Motor neuron (in vitro differentiated cells): ENCODE results near the gene YIPF3. TPM values are rescaled to one million over a fixed set of nuclear protein-coding genes. Genes with fewer than 3 reads are reported as not detected.
A peak's percentile ranks its signal among the peaks of the same experiment; 100 is the strongest.
"Not testable (repeated sequence)": the region's sequence is repeated elsewhere in the genome, so short reads cannot be mapped to it uniquely, and the experiment has no call there.

Source experiments
- ATAC-seq, 8 experiments: fragments of 200-7000 bp; cut with Tn5 transposase; replicated peaks in 6 of 8; 2 replicates each; pipeline ENCODE4 v1.8.0; 2021; ENCODE audit warnings: mild to moderate bottlenecking in 8 of 8, moderate library complexity in 8 of 8
- H3K27ac ChIP-seq, 2 donors: fragments of 250-450 bp; sonication (Bioruptor Pico); 2 replicates each; pipeline ENCODE4 v1.9.0; 2021; ENCODE audit warnings: antibody characterized with exemption in 2 of 2, mild to moderate bottlenecking in 2 of 2, moderate library complexity in 1 of 2
- H3K4me1 ChIP-seq, 2 donors: fragments of 250-450 bp; sonication (Bioruptor Pico); replicated peaks in 1 of 2; 2 replicates each; pipeline ENCODE4 v1.6.1; 2021; ENCODE audit warnings: antibody characterized with exemption in 2 of 2, mild to moderate bottlenecking in 2 of 2, moderate library complexity in 1 of 2
- H3K4me3 ChIP-seq, 5 donors: fragments of 250-450 bp; sonication (Bioruptor Pico); 2 replicates each; pipeline ENCODE4 v1.9.0; 2021; ENCODE audit warnings: antibody characterized with exemption in 5 of 5, mild to moderate bottlenecking in 5 of 5, moderate library complexity in 4 of 5
- WGBS, 10 experiments: fragments of 450-650 bp; shearing (Covaris generic); methylation state at CpG; one replicate each; pipeline ENCODE4 v1.0.0; 2022; 5-methylcytosine and 5-hydroxymethylcytosine counted together
- in situ Hi-C, 9 experiments: fragments of 400-800 bp; cut with MboI; loops; one replicate each; pipeline ENCODE4 v1.15.0; 2021; ENCODE audit warnings: low sequenced_read_pairs in 9 of 9, low pct_unique_long_range_greater_than_20kb in 2 of 9; ENCODE audit not compliant: unreplicated experiment in 9 of 9
- total RNA-seq, 8 experiments: library from RNA; unstranded; fragments of 300-600 nt; gene quantifications; 2 replicates each; pipeline versions ENCODE4 v1.2.3 to v1.2.4, GENCODE V29; 2022

The YIPF3 gene
- total RNA-seq, 8 experiments from 2014 or later, result 59.3 to 142 (median 101) TPM

DNA sequence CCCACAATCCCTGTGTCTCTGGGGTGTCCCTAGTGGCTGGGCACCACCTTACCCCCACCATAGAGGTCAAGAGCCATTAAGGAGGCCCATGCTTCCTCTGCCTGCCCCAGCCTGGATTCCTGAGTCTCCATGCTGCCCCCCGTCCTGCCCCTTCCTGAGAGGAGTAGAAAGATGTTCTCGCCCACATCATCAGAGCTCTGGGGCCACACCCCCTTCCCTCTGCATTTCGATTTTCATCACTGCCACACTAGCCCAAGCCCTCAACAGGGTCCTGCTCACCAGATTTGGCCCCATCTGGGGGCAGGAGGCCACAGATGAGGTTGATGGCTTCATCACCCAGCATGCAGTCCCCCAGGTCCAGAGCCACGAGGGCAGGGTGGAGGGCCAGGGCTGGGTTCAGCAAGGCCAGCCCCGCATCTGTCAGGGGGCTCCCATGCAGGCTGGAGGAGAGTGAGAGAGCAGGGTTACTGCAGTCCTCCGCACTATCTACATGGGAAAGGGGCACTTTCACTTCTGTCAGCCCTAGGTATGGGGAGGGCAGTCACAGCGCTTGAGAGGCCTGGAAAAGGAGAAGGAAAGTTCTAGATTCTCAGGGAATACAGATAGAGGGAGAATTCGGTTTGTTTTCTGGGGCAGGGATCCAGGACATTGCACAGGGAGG lies 8.1 kb downstream of the YIPF3 start:
- no peak overlapping the region for H3K27ac ChIP-seq
- in situ Hi-C loops, result loop anchor here in 4 of 9 experiments (10.0 to 25.0 kb wide), 4 partner anchors 54 to 246 kb away; partner anchors contain the start of gene DLK2 (in 1 of the 4)
- peak overlapping the region in 3 of 5 donors; percentile 58 to 88 (median 67) for H3K4me3 ChIP-seq
- ATAC-seq, result no peak
- 40 to 70% (median 52%) methylated on average over 1 to 2 of the region's 8 CpGs; no CpG with 5 or more reads in 7 of the 10 experiments for WGBS, 10 experiments
- peaks cover 15 to 17% of the 10 kb centered on the region in 2 donors for H3K4me1 ChIP-seq

DNA sequence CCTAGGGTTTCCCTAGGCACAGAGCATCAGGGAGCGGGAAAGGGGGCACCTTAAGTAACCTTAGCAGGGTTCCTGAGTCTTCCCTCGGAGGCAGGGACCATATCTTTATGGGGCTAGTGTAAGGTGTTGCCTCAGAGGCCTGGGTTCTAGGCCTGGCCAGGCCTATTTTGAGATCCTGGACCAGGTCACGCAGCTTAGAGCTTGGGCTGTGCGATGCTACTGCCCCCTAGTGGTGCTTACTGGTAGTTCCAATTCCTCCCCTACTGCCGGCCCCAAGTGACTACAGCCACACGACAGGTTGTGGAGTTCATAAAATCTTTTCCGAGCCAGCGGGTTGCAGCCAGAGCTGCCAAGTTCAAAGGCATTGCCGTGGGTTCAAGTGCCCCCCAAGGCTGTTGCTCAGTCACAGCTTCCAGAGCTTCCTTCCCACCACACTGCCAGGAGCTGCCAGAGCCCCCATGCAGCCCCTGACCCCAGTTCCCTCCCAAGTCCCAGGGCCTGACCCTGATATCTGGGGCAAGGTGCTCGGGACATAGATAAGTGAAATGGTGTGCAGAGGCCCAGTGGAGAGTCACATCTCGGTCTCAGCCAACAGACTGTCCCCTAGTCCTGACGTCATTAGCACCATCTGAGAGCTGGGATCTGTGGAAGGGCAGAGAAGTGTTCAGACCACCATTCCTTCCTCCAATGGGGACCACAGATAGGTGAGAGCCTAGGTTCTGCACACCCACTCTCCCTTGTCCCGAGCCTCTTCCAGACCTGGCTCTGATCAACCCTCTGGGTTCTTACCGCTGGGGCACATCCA lies 9.9 kb downstream of the YIPF3 start:
- in situ Hi-C loops, result loop anchor here in 4 of 9 experiments (10.0 to 25.0 kb wide), 4 partner anchors 52 to 245 kb away; partner anchors contain the start of gene DLK2 (in 1 of the 4)
- peak; percentile 27 to 49 (median 35) for ATAC-seq

DNA sequence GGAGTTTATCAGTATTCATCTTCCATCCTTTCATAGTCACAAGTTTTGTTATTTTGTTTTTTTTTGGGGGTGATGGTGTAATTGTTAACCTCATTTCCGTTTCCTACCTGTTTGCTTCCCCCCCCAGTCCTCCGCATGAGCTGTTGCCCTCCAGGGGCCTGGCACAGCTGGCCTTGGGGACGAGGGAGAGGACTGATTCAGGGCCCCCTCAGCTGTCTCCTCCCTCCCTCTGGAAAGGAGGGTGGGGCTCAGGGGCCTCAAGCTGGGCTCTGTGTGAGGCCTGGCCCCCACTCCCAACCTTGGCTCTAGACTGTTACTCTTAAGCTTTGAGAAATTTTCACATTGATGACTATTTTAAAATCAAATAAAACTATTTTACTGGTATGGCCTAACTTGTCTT lies 10.6 kb downstream of the YIPF3 start:
- in situ Hi-C loops, result loop anchor here in 4 of 9 experiments (10.0 to 25.0 kb wide), 4 partner anchors 51 to 244 kb away; partner anchors contain the start of gene DLK2 (in 1 of the 4)
- ATAC-seq, result no peak
- Histone ChIP-seq H3K27ac (no peak overlapping the region), H3K4me1 (peaks cover 15 to 17% of the 10 kb centered on the region in 2 donors), H3K4me3 (no peak overlapping the region)
- 77 to 100% (median 86%) methylated on average over 1 to 3 of the region's 3 CpGs; no CpG with 5 or more reads in 4 of the 10 experiments for WGBS, 10 experiments

More for the DNA sequence above, 9.9 kb downstream of the YIPF3 start:
- Histone ChIP-seq H3K4me1 (peaks cover 15 to 17% of the 10 kb centered on the region in 2 donors), H3K27ac (no peak overlapping the region), H3K4me3 (peak overlapping the region in 1 of 5 donors; percentile 5)
- 0 to 80% (median 40%) methylated on average over 1 to 4 of the region's 14 CpGs; no CpG with 5 or more reads in 1 of the 10 experiments for WGBS, 10 experiments

- Histone ChIP-seq H3K4me3 (no peak overlapping the region), H3K27ac (no peak overlapping the region), H3K4me1 (peaks cover 13 to 17% of the 10 kb centered on the region in 2 donors)
- no peak for ATAC-seq
- in situ Hi-C loops, result loop anchor here in 4 of 9 experiments (10.0 to 25.0 kb wide), 4 partner anchors 51 to 243 kb away; partner anchors contain the start of gene DLK2 (in 1 of the 4)
- 38 to 100% (median 82%) methylated on average over 1 to 3 of the region's 6 CpGs; no CpG with 5 or more reads in 5 of the 10 experiments for WGBS, 10 experiments
Observed at GRCh38 chr6:43505718-43506117, 11.0 kb downstream of the YIPF3 start.

DNA sequence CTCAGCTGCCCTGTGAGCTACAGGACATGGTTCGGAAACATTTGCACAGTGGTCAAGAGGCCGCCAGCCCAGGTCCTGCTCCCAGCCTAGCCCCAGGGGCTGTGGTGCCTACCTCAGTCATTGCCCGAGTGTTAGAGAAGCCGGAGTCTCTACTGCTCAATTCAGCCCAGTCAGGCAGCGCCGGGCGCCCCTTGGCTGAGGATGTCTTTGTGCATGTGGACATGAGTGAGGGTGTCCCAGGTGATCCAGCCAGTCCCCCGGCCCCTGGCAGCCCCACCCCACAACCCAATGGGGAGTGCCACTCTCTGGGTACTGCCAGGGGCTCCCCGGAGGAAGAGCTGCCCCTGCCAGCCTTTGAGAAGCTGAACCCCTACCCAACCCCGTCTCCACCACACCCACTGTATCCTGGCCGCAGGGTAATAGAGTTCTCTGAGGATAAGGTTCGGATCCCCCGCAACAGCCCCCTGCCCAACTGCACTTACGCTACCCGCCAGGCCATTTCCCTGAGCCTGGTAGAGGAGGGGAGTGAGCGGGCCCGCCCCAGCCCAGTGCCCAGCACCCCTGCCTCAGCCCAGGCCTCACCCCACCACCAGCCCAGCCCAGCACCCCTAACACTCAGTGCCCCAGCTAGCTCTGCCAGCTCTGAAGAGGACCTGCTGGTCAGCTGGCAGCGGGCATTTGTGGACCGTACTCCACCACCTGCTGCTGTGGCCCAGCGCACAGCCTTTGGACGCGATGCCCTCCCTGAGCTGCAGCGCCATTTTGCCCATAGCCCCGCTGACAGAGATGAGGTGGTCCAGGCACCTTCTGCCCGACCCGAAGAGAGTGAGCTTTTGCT lies 11.8 kb downstream of the YIPF3 start:
- ATAC-seq, result no peak
- in situ Hi-C loops, result loop anchor here in 4 of 9 experiments (10.0 to 25.0 kb wide), 4 partner anchors 50 to 243 kb away; partner anchors contain the start of gene DLK2 (in 1 of the 4)
- Histone ChIP-seq H3K27ac (no peak overlapping the region), H3K4me3 (no peak overlapping the region), H3K4me1 (peaks cover 10 to 14% of the 10 kb centered on the region in 2 donors)
- 88 to 100% (median 96%) methylated on average over 1 to 8 of the region's 26 CpGs; no CpG with 5 or more reads in 5 of the 10 experiments for WGBS, 10 experiments

DNA sequence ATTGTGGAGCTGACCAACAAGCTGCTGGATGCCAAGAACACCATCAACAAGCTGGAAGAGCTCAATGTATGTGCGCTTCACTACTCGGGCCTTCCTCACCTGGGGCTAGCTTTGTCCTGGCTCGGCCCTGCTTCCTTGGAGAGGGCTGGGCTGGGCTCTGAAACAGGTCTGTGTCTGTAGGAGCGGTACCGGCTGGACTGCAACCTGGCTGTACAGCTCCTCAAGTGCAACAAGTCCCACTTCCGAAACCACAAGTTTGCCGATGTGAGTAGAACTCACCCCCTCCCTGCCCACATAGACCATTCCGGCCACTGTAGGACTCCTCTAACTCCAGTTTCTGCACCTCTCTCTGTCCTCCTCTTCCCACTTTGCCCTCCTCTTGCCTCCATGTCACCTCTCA lies 13.3 kb downstream of the YIPF3 start:
- in situ Hi-C loops, result loop anchor here in 4 of 9 experiments (10.0 to 25.0 kb wide), 4 partner anchors 49 to 241 kb away; partner anchors contain the start of gene DLK2 (in 1 of the 4)
- WGBS, 10 experiments, result 80 to 100% (median 98%) methylated on average over 1 to 4 of the region's 8 CpGs; no CpG with 5 or more reads in 4 of the 10 experiments

DNA sequence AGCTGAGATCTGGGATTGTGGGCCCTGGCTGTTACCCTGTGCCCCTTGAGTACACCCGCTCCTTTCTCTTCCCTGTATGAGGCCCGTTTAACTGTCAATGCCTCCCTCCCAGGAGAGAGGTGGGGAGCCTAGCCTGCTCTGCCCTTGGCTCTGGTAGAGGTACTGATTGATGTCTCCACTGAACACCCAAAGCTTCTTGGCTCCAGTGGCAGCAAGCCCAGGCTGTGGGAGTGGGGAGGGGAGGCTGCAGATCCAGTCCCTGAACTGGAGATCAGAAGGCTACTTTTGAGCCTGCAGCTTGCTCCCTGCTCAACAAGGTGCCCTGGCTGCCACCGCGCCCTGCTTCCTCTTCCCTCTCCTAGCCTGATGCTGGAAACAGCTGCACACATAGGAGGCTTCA lies 14.1 kb downstream of the YIPF3 start:
- H3K4me1 ChIP-seq, result peaks cover 0 to 7% of the 10 kb centered on the region in 2 donors
- in situ Hi-C loops, result loop anchor here in 4 of 9 experiments (10.0 to 25.0 kb wide), 4 partner anchors 48 to 240 kb away; partner anchors contain the start of gene DLK2 (in 1 of the 4)

More for the DNA sequence above, 13.3 kb downstream of the YIPF3 start:
- no peak for ATAC-seq
- Histone ChIP-seq H3K27ac (no peak overlapping the region), H3K4me3 (no peak overlapping the region), H3K4me1 (peaks cover 2 to 7% of the 10 kb centered on the region in 2 donors)

GRCh38 chr6:43500921-43501320 lies 15.8 kb downstream of the YIPF3 start:
- no peak for ATAC-seq
- in situ Hi-C loops, result loop anchor here in 4 of 9 experiments (10.0 to 25.0 kb wide), 4 partner anchors 46 to 239 kb away; partner anchors contain the start of gene DLK2 (in 1 of the 4)
- Histone ChIP-seq H3K4me1 (no peaks in the 10 kb centered on the region), H3K4me3 (no peak overlapping the region), H3K27ac (no peak overlapping the region)
- 80 to 100% (median 86%) methylated on average over 1 to 2 of the region's 3 CpGs; no CpG with 5 or more reads in 5 of the 10 experiments for WGBS, 10 experiments

More for the DNA sequence above, 14.1 kb downstream of the YIPF3 start:
- ATAC-seq, result no peak
- H3K27ac ChIP-seq, result no peak overlapping the region
- no peak overlapping the region for H3K4me3 ChIP-seq
- WGBS, 10 experiments, result 40 to 70% methylated on average over 1 to 2 of the region's 4 CpGs; no CpG with 5 or more reads in 8 of the 10 experiments

DNA sequence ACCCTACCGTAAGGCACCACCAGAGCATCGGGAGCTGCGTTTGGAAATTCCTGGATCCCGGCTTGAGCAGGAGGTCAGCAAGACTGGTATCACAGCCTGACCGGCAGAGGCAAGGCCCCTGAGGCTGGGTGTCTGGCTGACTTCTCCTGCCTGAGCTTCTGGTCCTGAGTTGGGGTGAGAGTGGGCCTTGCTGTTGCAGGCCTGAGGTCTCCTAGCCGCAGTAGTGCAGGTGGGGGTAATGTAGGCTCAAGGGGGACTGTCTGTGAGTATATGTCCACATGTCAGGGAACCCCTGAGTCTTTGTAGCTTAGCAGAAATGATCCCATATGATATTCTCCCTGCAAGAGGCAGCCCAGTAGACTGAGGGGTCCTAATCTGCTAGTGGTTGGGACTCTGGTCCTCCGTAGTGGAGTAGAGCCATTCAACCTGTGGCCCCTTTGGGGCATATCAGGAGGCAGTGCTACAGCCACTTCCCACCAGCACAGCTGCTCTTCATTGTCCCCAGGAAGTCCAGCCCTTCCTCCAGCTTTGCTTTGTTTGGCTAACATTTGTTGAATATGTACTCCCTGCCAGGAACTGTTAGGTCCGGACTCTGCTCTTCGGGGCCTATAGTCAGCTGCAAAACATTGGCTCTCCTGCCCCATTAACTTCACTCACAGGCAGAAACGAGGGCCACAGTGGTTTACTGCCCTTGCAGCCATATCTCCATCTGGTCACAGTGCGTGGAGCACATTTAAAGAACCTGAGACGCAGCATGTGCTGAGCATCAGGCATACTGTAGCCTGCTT lies 17.5 kb downstream of the YIPF3 start:
- in situ Hi-C loops, result no loop called here
- Histone ChIP-seq H3K4me1 (no peaks in the 10 kb centered on the region), H3K4me3 (no peak overlapping the region), H3K27ac (no peak overlapping the region)
- 77 to 100% (median 88%) methylated on average over 1 to 7 of the region's 12 CpGs; no CpG with 5 or more reads in 3 of the 10 experiments for WGBS, 10 experiments
- ATAC-seq, result no peak

DNA sequence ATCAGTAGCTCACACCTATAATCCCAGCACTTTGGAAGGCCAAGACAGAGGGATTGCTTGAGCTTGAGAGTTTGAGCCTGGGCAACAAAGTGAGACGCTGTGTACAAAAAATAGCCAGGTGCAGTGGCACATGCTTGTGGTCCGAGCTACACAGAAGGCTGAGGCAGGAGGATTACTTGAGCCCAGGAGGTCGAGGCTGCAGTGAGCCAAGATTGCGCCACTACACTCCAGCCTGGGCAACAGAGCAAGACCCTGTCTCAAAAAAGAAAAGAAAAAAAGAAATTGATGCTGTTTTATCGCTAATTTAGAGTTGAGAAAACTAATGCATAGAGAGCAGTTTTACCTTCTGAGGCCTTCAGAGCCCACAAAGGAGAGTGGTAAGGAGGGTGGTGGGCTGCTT lies 18.4 kb downstream of the YIPF3 start:
- in situ Hi-C loops, ATAC-seq, H3K4me1 ChIP-seq, H3K4me3 ChIP-seq, H3K27ac ChIP-seq: not testable (repeated sequence)
- WGBS, 10 experiments, result 80 to 100% (median 96%) methylated on average over 1 to 4 of the region's 5 CpGs; no CpG with 5 or more reads in 5 of the 10 experiments

- in situ Hi-C loops, result no loop called here
- H3K4me1 ChIP-seq, result no peaks in the 10 kb centered on the region
- no peak overlapping the region for H3K27ac ChIP-seq
- H3K4me3 ChIP-seq, result no peak overlapping the region
- ATAC-seq, result no peak
- 80 to 85% methylated on average over 1 to 5 of the region's 12 CpGs; no CpG with 5 or more reads in 8 of the 10 experiments for WGBS, 10 experiments
Observed at GRCh38 chr6:43497689-43498088, 19.0 kb downstream of the YIPF3 start.
